OCI-LY7 (cell line): ENCODE measurements around the gene PLEK2. TPM values are rescaled to one million over a fixed set of nuclear protein-coding genes. Genes with fewer than 3 reads are reported as not detected.
"Not testable (repeated sequence)": the region's sequence is repeated elsewhere in the genome, so short reads cannot be mapped to it uniquely, and the experiment has no call there.

Source experiments
- BruUV-seq: library from RNA; stranded (reverse); fragments of 400-500 nt; replicated peaks from 2 replicates; lab custom pipeline; 2021; lab: Mats Ljungman, UMichigan
- CTCF ChIA-PET: fragments of 300-600 bp; sonication (Branson Sonifier 250); formaldehyde crosslinking; loops from one replicate; lab custom pipeline; 2022; ENCODE audit warnings: antibody characterized with exemption; ENCODE audit not compliant: unreplicated experiment; lab: Charles Lee
- POLR2A ChIA-PET: fragments of 300-600 bp; sonication (Branson Sonifier 250); formaldehyde crosslinking; loops from one replicate; lab custom pipeline; 2022; ENCODE audit warnings: antibody characterized with exemption; lab: Charles Lee
- DNase-seq: peaks from one replicate; pipeline ENCODE4 v3.0.0-alpha.2; 2015; ENCODE audit warnings: low spot score
- H2AFZ ChIP-seq: fragments of 200-600 bp; sonication (generic), shearing (Covaris generic); 2 replicates; pipeline ENCODE4 v1.6.1; 2014; ENCODE audit warnings: mild to moderate bottlenecking, antibody characterized with exemption, low read length, moderate library complexity
- H3K27ac ChIP-seq: fragments of 200-600 bp; sonication (generic); 2 replicates; pipeline ENCODE4 v1.5.1; 2014; ENCODE audit warnings: mixed run types, low read depth, mild to moderate bottlenecking, moderate library complexity, low read length, inconsistent platforms; ENCODE audit not compliant: poor library complexity, severe bottlenecking
- H3K36me3 ChIP-seq: fragments of 200-600 bp; sonication (generic); 2 replicates; pipeline ENCODE4 v1.6.1; 2014; ENCODE audit warnings: mild to moderate bottlenecking, antibody characterized with exemption, low read length, moderate library complexity, mixed read lengths; ENCODE audit not compliant: insufficient read depth
- H3K4me1 ChIP-seq: fragments of 200-600 bp; sonication (generic); 2 replicates; pipeline ENCODE4 v1.5.1; 2014; ENCODE audit warnings: mild to moderate bottlenecking, low read length; ENCODE audit not compliant: insufficient read depth, poor library complexity, severe bottlenecking
- H3K4me2 ChIP-seq: fragments of 200-600 bp; sonication (generic); 2 replicates; pipeline ENCODE4 v1.6.1; 2014; ENCODE audit warnings: mild to moderate bottlenecking, low read length
- H3K4me3 ChIP-seq: fragments of 200-600 bp; sonication (generic); 2 replicates; pipeline ENCODE4 v1.5.1; 2014; ENCODE audit warnings: mild to moderate bottlenecking, low read depth, low read length; ENCODE audit not compliant: poor library complexity, severe bottlenecking
- H3K79me2 ChIP-seq: fragments of 200-600 bp; sonication (generic); 2 replicates; pipeline ENCODE4 v1.6.1; 2016; ENCODE audit warnings: low read depth, mild to moderate bottlenecking, low read length, moderate library complexity, mixed read lengths; ENCODE audit not compliant: insufficient read depth
- H3K9me2 ChIP-seq: fragments of 200-600 bp; sonication (generic); 2 replicates; pipeline ENCODE4 v1.6.1; 2016; ENCODE audit warnings: mild to moderate bottlenecking, low read length, mixed read lengths; ENCODE audit not compliant: insufficient read depth
- H3K9me3 ChIP-seq: fragments of 200-600 bp; sonication (generic); 2 replicates; pipeline ENCODE4 v1.6.1; 2014; ENCODE audit warnings: mild to moderate bottlenecking, mixed run types, low read length, mixed read lengths
- H4K20me1 ChIP-seq: fragments of 200-600 bp; sonication (generic); 2 replicates; pipeline ENCODE4 v1.6.1; 2014; ENCODE audit warnings: mild to moderate bottlenecking, antibody characterized with exemption, low read length, moderate library complexity, mixed read lengths; ENCODE audit not compliant: insufficient read depth
- EZH2phosphoT487 ChIP-seq: fragments of 200-600 bp; sonication (generic); IDR thresholded peaks from 2 replicates; pipeline ENCODE4 v1.6.1; 2018; ENCODE audit warnings: low read depth, borderline replicate concordance, mild to moderate bottlenecking, mixed run types, antibody characterized with exemption, low read length, moderate library complexity, mixed read lengths
- intact Hi-C: fragments of 100-400 bp; cut with micrococcal nuclease; formaldehyde crosslinking; loops from one replicate; pipeline ENCODE4 v1.10.0; 2022; ENCODE audit not compliant: unreplicated experiment
- microRNA-seq: library from miRNA; unstranded; fragments of <30 nt; microRNA quantifications from one replicate; pipeline ENCODE4 v1.2.0, GENCODE V29; 2022; ENCODE audit warnings: borderline replicate concordance
- small RNA-seq: library from RNA; depleted of rRNA; stranded (forward); fragments of <200 nt; gene quantifications from one replicate; pipeline ENCODE3, GENCODE V24; 2014
- total RNA-seq, 2 experiments: library from RNA; depleted of rRNA in 1 of 2; stranded (reverse); fragments of >200 nt in 1 of 2; shearing (Covaris generic) in 1 of 2; gene quantifications; 2 replicates each; pipeline ENCODE4 v1.2.3, GENCODE V29; 2014 to 2022
- TF ChIP-seq, protein P1 (sequence below): fragments of 200-600 bp; sonication (generic); conservative IDR thresholded peaks from 2 replicates; pipeline ENCODE4 v1.5.1; 2014; ENCODE audit warnings: mild to moderate bottlenecking, antibody characterized with exemption, low read length, moderate library complexity, mixed read lengths

The PLEK2 gene
- total RNA-seq, 2 experiments from 2014 or later, result not detected

GRCh38 chr14:67343601-67344230 lies 68.2 kb downstream of the PLEK2 start:
- H3K4me1 ChIP-seq, result no peaks in the 10 kb centered on the region
- no peak overlapping the region for H3K4me3 ChIP-seq
- H3K9me3 ChIP-seq, result no peaks in the 10 kb centered on the region
- no peaks in the 10 kb centered on the region for H4K20me1 ChIP-seq
- H3K9me2 ChIP-seq, result no peaks in the 10 kb centered on the region
- CTCF ChIA-PET, result no interaction called here
- TF ChIP-seq EZH2phosphoT487, result no peak
- TF ChIP-seq, protein P1, sequence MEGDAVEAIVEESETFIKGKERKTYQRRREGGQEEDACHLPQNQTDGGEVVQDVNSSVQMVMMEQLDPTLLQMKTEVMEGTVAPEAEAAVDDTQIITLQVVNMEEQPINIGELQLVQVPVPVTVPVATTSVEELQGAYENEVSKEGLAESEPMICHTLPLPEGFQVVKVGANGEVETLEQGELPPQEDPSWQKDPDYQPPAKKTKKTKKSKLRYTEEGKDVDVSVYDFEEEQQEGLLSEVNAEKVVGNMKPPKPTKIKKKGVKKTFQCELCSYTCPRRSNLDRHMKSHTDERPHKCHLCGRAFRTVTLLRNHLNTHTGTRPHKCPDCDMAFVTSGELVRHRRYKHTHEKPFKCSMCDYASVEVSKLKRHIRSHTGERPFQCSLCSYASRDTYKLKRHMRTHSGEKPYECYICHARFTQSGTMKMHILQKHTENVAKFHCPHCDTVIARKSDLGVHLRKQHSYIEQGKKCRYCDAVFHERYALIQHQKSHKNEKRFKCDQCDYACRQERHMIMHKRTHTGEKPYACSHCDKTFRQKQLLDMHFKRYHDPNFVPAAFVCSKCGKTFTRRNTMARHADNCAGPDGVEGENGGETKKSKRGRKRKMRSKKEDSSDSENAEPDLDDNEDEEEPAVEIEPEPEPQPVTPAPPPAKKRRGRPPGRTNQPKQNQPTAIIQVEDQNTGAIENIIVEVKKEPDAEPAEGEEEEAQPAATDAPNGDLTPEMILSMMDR, result no peak
- intact Hi-C loops, result no loop called here
- no peaks in the 10 kb centered on the region for H3K79me2 ChIP-seq
- H2AFZ ChIP-seq, result no peak overlapping the region
- POLR2A ChIA-PET, result interaction anchor here (0.6 kb wide), 1 partner anchor 87 kb away, joined by 3 read pairs; no protein-coding TSS in a partner anchor
- no peak overlapping the region for H3K4me2 ChIP-seq
- no TSS peak for BruUV-seq
- no peak overlapping the region for H3K27ac ChIP-seq
- peaks cover 58% of the 10 kb centered on the region for H3K36me3 ChIP-seq
- no peak for DNase-seq

DNA sequence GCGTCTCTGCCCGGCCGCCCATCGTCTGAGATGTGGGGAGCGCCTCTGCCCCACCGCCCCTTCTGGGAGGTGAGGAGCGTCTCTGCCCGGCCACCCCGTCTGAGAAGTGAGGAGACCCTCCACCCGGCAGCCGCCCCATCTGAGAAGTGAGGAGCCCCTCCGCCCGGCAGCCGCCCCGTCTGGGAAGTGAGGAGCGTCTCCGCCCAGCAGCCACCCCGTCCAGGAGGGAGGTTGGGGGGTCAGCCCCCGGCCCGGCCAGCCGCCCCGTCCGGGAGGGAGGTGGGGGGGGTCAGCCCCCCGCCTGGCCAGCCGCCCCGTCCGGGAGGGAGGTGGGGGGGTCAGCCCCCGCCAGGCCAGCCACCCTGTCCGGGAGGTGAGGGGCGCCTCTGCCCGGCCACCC lies 70.7 kb downstream of the PLEK2 start:
- peaks cover 64% of the 10 kb centered on the region for H3K36me3 ChIP-seq
- not testable (repeated sequence) for H3K27ac ChIP-seq

More for the DNA sequence above, 70.7 kb downstream of the PLEK2 start:
- CTCF ChIA-PET, H3K4me3 ChIP-seq, H4K20me1 ChIP-seq, BruUV-seq, H3K4me2 ChIP-seq, DNase-seq, intact Hi-C loops, H3K9me2 ChIP-seq, H3K4me1 ChIP-seq, POLR2A ChIA-PET, H3K79me2 ChIP-seq, H3K9me3 ChIP-seq, H2AFZ ChIP-seq: not testable (repeated sequence)

Small RNA genes within 50 kb of the gene (microRNA-seq; reads per million reads assigned to microRNA genes)
- not detected for gene MIR5694

Small RNA genes within 50 kb of the gene (small RNA-seq; reads per million reads assigned to genes)
- not detected for gene MIR5694
- not detected for gene RF00019

Other genes with a start within 250 kb of the PLEK2 start
- gene GARIN2, start 222.7 kb downstream of the PLEK2 start, total RNA-seq (2014; rRNA removed; shearing (Covaris generic)), result not detected in 2 replicates
- gene GARIN2, start 222.7 kb downstream of the PLEK2 start, total RNA-seq (2022), result not detected in 2 replicates
- 14.1 and 14.5 TPM in 2 replicates for gene PALS1, start 170.7 kb downstream of the PLEK2 start, total RNA-seq (2014; rRNA removed; shearing (Covaris generic))
- 19.6 and 23.8 TPM in 2 replicates for gene PALS1, start 170.7 kb downstream of the PLEK2 start, total RNA-seq (2022)
- 31.4 and 39.0 TPM in 2 replicates for gene ATP6V1D, start 52.4 kb downstream of the PLEK2 start, total RNA-seq (2014; rRNA removed; shearing (Covaris generic))
- 30.6 and 33.5 TPM in 2 replicates for gene ATP6V1D, start 52.4 kb downstream of the PLEK2 start, total RNA-seq (2022)
- gene EIF2S1, start 51.8 kb downstream of the PLEK2 start, total RNA-seq (2014; rRNA removed; shearing (Covaris generic)), result 170 and 222 TPM in 2 replicates
- gene EIF2S1, start 51.8 kb downstream of the PLEK2 start, total RNA-seq (2022), result 154 and 161 TPM in 2 replicates
- 3.9 and 4.8 TPM in 2 replicates for gene TMEM229B, start 76.6 kb upstream of the PLEK2 start, total RNA-seq (2014; rRNA removed; shearing (Covaris generic))
- 8.5 and 11.7 TPM in 2 replicates for gene TMEM229B, start 76.6 kb upstream of the PLEK2 start, total RNA-seq (2022)
- gene PLEKHH1, start 121.1 kb upstream of the PLEK2 start, total RNA-seq (2014; rRNA removed; shearing (Covaris generic)), result not detected in 2 replicates
- not detected in 2 replicates for gene PLEKHH1, start 121.1 kb upstream of the PLEK2 start, total RNA-seq (2022)
- gene PIGH, start 188.1 kb upstream of the PLEK2 start, total RNA-seq (2014; rRNA removed; shearing (Covaris generic)), result 19.7 and 23.0 TPM in 2 replicates
- gene PIGH, start 188.1 kb upstream of the PLEK2 start, total RNA-seq (2022), result 12.0 and 15.5 TPM in 2 replicates
- 2.9 and 4.2 TPM in 2 replicates for gene ARG2, start 207.8 kb upstream of the PLEK2 start, total RNA-seq (2014; rRNA removed; shearing (Covaris generic))
- 2.0 and 3.4 TPM in 2 replicates for gene ARG2, start 207.8 kb upstream of the PLEK2 start, total RNA-seq (2022)